Measurements from ENCODE around the gene CDH13.

DNA sequence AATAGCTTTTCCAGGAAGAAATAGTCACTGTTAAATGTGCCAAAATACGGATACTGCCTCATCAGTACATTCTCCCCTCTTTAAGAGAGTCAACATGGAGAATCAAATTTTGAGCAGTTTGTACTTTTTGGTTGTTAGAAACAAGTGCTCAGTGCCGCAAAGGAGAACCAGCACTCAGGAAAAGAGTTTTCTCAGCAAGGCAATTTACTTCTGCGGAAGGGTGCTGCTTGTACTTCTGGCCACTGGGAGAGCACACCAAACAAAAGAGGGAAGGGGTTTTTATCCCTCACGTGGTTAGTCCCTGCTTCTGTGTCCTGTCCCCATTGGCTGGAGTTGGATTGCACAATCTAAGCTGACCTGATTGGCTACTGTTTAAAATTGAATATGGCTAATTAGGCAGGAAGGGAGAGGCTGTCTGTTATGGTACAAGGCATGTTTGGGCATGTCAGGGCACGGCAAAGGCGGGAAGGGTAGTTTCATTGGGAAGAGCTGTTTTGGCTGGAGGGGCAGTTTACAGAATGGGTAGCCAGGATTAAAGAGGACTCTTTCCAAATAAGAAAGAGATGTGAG lies 499.3 kb downstream of the CDH13 start:
- TF ChIP-seq, protein P1, sequence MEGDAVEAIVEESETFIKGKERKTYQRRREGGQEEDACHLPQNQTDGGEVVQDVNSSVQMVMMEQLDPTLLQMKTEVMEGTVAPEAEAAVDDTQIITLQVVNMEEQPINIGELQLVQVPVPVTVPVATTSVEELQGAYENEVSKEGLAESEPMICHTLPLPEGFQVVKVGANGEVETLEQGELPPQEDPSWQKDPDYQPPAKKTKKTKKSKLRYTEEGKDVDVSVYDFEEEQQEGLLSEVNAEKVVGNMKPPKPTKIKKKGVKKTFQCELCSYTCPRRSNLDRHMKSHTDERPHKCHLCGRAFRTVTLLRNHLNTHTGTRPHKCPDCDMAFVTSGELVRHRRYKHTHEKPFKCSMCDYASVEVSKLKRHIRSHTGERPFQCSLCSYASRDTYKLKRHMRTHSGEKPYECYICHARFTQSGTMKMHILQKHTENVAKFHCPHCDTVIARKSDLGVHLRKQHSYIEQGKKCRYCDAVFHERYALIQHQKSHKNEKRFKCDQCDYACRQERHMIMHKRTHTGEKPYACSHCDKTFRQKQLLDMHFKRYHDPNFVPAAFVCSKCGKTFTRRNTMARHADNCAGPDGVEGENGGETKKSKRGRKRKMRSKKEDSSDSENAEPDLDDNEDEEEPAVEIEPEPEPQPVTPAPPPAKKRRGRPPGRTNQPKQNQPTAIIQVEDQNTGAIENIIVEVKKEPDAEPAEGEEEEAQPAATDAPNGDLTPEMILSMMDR (conservative IDR thresholded peaks at IDR 0.05; ENCODE audit: low read depth in 2 of 2), result no peak
- no peak for TF ChIP-seq CREB1 (CRISPR knock-in tag; IDR thresholded peaks at IDR 0.05; ENCODE audit: low read depth)
- TF ChIP-seq POLR2AphosphoS5 (IDR thresholded peaks at IDR 0.05; ENCODE audit: low read depth), result no peak
- TF ChIP-seq JUNB (IDR thresholded peaks at IDR 0.05; ENCODE audit: unreplicated experiment), result no peak
- no peak for TF ChIP-seq EZH2 (IDR thresholded peaks at IDR 0.05; ENCODE audit: low read depth, unreplicated experiment)
- no peak for TF ChIP-seq STAT1 (IDR thresholded peaks at IDR 0.05; ENCODE audit: unreplicated experiment)
- TF ChIP-seq, protein P2, sequence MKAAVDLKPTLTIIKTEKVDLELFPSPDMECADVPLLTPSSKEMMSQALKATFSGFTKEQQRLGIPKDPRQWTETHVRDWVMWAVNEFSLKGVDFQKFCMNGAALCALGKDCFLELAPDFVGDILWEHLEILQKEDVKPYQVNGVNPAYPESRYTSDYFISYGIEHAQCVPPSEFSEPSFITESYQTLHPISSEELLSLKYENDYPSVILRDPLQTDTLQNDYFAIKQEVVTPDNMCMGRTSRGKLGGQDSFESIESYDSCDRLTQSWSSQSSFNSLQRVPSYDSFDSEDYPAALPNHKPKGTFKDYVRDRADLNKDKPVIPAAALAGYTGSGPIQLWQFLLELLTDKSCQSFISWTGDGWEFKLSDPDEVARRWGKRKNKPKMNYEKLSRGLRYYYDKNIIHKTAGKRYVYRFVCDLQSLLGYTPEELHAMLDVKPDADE (IDR thresholded peaks at IDR 0.05), result no peak

Data from GM23338 (cell line).